Peyer's patch (tissue), 4 donors: Measurements from ENCODE around the gene JPH2. TPM values are rescaled to one million over a fixed set of nuclear protein-coding genes. Genes with fewer than 3 reads are reported as not detected.

Source experiments
- DNase-seq, 3 donors: peaks; one replicate each; pipeline ENCODE4 v3.0.0-alpha.2; 2017 to 2019
- H3K27ac ChIP-seq, 4 donors: fragments of 200-600 bp; sonication (generic); one replicate each; pipeline ENCODE4 v1.5.1; 2016 to 2019
- H3K27me3 ChIP-seq, 2 donors: fragments of 200-600 bp; sonication (generic); one replicate each; pipeline ENCODE4 v1.5.1; 2019
- H3K36me3 ChIP-seq, 3 donors: fragments of 200-600 bp; sonication (generic); one replicate each; pipeline ENCODE4 v1.5.1; 2016 to 2019
- H3K4me1 ChIP-seq, 4 donors: fragments of 200-600 bp; sonication (generic); one replicate each; pipeline ENCODE4 v1.5.1; 2016 to 2019
- H3K4me3 ChIP-seq, 4 donors: fragments of 200-600 bp; sonication (generic); 1 replicate in 3 of 4; 2 replicates in 1 of 4; pipeline ENCODE4 v1.5.1; 2016 to 2019; ENCODE audit warnings: mild to moderate bottlenecking in 1 of 4
- H3K9me3 ChIP-seq, 4 donors: fragments of 200-600 bp; sonication (generic); one replicate each; pipeline ENCODE4 v1.5.1; 2016 to 2019; ENCODE audit warnings: mild to moderate bottlenecking in 1 of 4
- POLR2A ChIP-seq, 2 donors: fragments of 450-650 bp; IDR thresholded peaks; one replicate each; pipeline ENCODE4 v1.5.1; 2017; ENCODE audit warnings: antibody characterized with exemption in 2 of 2, mild to moderate bottlenecking in 2 of 2, moderate library complexity in 2 of 2
- total RNA-seq, 4 donors: library from RNA; depleted of rRNA; stranded (reverse); fragments of >200 nt; gene quantifications; one replicate each; pipeline ENCODE4 v1.1.0, GENCODE V29; 2016
- TF ChIP-seq, protein P1 (sequence below), 6 experiments: fragments of 450-650 bp in 4 of 6; fragments of 200-600 bp in 2 of 6; sonication (generic) in 1 of 6; IDR thresholded peaks; one replicate each; pipeline ENCODE4 v1.5.1; 2017 to 2019; ENCODE audit warnings: antibody characterized with exemption in 6 of 6, mild to moderate bottlenecking in 3 of 6, moderate library complexity in 1 of 6

The JPH2 gene
- total RNA-seq, 4 donors from 2014 or later = 1.2 to 8.0 (median 4.2) TPM

DNA sequence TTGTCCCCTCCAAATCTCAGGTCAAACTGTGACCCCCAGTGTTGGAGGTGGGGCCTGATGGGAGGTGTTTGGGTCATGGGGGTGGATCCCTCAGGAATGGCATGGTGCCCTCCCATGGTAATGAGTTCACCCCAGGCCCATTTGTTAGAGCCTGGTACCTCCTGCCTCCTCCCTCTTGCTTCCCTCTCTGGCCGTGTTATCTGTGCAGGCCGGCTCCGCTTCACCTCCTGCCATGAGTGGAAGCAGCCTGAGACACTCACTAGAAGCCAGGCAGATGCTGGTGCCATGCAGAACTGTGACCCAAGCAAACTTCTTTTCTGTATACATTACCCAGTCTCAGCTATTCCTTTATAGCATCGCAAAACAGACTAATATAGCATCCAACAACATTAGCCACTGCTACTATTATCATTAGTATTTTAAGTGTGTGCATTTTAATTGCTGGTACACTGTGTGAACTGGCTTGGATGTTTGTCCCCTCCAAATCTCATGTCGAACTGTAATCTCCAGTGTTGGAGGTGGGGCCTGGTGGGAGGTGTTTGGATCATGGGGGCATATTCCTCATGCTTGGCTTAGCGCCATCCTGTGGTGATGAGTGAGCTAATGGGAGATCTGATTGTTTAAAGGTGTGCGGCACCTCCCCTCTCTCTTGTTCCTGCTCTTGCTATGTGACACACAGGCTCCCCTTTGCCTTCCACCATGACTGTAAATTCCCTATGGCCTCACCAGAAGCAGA lies 35.8 kb upstream of the JPH2 start:
- H3K27me3 ChIP-seq = no peaks in the 10 kb centered on the region
- TF ChIP-seq POLR2A (IDR thresholded peaks at IDR 0.05) = no peak
- TF ChIP-seq, protein P1, sequence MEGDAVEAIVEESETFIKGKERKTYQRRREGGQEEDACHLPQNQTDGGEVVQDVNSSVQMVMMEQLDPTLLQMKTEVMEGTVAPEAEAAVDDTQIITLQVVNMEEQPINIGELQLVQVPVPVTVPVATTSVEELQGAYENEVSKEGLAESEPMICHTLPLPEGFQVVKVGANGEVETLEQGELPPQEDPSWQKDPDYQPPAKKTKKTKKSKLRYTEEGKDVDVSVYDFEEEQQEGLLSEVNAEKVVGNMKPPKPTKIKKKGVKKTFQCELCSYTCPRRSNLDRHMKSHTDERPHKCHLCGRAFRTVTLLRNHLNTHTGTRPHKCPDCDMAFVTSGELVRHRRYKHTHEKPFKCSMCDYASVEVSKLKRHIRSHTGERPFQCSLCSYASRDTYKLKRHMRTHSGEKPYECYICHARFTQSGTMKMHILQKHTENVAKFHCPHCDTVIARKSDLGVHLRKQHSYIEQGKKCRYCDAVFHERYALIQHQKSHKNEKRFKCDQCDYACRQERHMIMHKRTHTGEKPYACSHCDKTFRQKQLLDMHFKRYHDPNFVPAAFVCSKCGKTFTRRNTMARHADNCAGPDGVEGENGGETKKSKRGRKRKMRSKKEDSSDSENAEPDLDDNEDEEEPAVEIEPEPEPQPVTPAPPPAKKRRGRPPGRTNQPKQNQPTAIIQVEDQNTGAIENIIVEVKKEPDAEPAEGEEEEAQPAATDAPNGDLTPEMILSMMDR (IDR thresholded peaks at IDR 0.05) = no peak
- H3K9me3 ChIP-seq = no peaks in the 10 kb centered on the region
- H3K4me3 ChIP-seq = no peak overlapping the region
- no peak overlapping the region for H3K27ac ChIP-seq
- no peaks in the 10 kb centered on the region for H3K36me3 ChIP-seq
- H3K4me1 ChIP-seq = peaks cover 0 to 11% (median 0%) of the 10 kb centered on the region in 4 donors
- DNase-seq = no peak

DNA sequence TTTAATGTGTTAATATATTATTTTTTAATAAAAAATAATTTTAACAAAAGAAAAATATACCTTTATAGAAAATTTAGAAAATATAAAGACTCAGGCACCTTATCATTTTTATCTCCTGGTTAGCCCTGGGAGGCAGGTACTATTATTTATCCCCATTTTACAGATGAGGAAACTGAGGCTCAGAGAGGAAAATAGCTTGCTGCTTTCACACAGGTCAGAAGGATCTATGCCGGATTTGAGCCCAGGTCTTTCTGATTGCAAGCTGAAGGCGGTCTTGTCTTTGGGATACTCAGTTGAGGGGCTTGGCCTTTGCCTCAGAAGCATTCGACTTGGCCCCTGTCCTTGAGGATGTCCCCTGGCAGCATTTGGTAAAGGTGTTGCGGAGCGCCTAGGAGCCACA lies 35.0 kb upstream of the JPH2 start:
- no peaks in the 10 kb centered on the region for H3K9me3 ChIP-seq
- DNase-seq = no peak
- no peaks in the 10 kb centered on the region for H3K27me3 ChIP-seq
- H3K4me3 ChIP-seq = no peak overlapping the region
- no peak overlapping the region for H3K27ac ChIP-seq
- H3K4me1 ChIP-seq = peaks cover 0 to 14% (median 0%) of the 10 kb centered on the region in 4 donors
- no peaks in the 10 kb centered on the region for H3K36me3 ChIP-seq
- TF ChIP-seq, protein P1 (IDR thresholded peaks at IDR 0.05) = no peak
- no peak for TF ChIP-seq POLR2A (IDR thresholded peaks at IDR 0.05)

DNA sequence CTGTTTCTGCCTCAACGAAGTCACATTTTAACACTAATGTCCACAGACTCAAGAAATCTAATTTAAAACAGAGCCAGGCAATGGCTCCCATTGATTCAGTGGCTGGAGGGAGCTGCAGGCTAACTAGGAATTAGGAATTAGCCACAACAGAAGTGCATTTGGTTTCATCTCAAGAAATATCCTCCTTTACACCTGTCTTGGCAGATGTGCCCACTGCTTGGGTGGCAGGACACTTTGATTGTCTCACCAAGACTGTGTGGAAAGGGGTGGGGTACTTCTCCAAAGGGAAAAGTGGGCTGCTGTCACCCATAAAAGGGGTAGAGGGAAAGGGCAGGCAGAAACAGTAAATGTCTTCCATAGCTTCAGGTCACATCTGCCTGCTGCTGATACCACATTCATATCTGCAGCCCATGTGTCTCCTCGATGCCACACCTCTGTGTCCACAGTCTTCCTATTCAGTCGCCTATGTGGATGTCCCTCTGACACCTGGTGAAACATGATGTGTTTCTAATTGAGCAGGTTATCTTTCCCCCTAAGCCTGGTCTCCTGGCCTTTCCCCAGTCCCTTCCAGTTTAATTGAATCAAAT lies 34.5 kb upstream of the JPH2 start:
- Histone ChIP-seq H3K4me1 (peaks cover 0 to 14% (median 0%) of the 10 kb centered on the region in 4 donors), H3K36me3 (no peaks in the 10 kb centered on the region)
- no peak for DNase-seq

DNA sequence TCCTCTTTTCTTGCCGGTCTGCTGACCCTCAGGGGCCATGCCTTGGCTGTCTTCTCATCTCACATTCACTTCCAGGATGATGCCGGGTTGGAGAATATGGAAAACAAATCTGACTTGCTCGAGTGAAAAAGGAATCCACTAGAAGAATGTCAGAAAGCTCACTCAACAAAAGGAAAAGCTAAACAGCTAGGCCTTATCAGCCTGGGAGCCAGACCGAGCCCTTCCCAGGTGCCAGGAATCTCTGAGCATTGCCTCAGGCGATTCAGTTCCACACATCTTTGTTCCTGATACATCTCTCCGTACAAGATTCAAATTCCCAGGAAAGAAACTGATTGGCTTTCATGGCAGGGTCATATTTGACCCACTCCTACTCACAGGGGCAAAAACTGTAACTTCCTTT lies 32.8 kb upstream of the JPH2 start:
- no peak overlapping the region for H3K4me3 ChIP-seq
- no peaks in the 10 kb centered on the region for H3K36me3 ChIP-seq
- H3K4me1 ChIP-seq = peaks cover 0 to 14% (median 0%) of the 10 kb centered on the region in 4 donors
- no peaks in the 10 kb centered on the region for H3K27me3 ChIP-seq
- H3K9me3 ChIP-seq = no peaks in the 10 kb centered on the region
- H3K27ac ChIP-seq = peak overlapping the region in 1 of 4 donors; percentile 11
- no peak for DNase-seq
- TF ChIP-seq, protein P1 (IDR thresholded peaks at IDR 0.05) = no peak
- TF ChIP-seq POLR2A (IDR thresholded peaks at IDR 0.05) = no peak

More for the DNA sequence above, 34.5 kb upstream of the JPH2 start:
- TF ChIP-seq, protein P1 (IDR thresholded peaks at IDR 0.05) = no peak
- no peak for TF ChIP-seq POLR2A (IDR thresholded peaks at IDR 0.05)
- Histone ChIP-seq H3K9me3 (no peaks in the 10 kb centered on the region), H3K4me3 (no peak overlapping the region), H3K27me3 (no peaks in the 10 kb centered on the region), H3K27ac (no peak overlapping the region)

DNA sequence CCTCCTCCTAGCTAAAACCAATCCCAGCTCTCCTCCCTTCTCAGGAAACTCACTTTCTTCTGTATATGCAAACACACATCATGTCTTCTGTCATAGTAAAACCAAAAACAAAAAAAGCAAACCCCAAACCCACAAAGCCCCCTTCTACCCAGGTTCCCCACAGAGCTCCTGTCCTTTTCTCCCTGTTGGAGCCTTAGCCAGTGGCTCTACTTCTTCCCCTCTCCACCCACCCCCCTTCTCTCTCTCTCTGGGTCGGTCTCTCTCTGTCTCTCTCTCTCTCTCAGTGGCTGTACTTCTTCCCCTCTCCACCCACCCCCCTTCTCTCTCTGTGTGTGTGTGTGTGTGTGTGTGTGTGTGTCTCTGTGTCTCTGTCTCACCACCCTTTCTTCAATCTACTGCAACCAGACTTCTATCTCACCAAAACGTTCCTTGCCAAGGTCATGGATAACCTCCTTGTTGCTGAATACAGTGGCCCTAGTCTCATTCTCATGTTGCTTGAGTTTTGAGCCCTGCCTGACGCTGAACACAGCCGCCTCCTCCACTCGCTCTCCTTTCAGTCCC lies 32.3 kb upstream of the JPH2 start:
- Histone ChIP-seq H3K36me3 (no peaks in the 10 kb centered on the region), H3K4me1 (peaks cover 0 to 14% (median 0%) of the 10 kb centered on the region in 4 donors), H3K27ac (peak overlapping the region in 2 of 4 donors; percentile 11 to 46), H3K27me3 (no peaks in the 10 kb centered on the region), H3K4me3 (no peak overlapping the region), H3K9me3 (no peaks in the 10 kb centered on the region)
- no peak for TF ChIP-seq POLR2A (IDR thresholded peaks at IDR 0.05)
- TF ChIP-seq, protein P1 (IDR thresholded peaks at IDR 0.05) = no peak
- DNase-seq = no peak
